ENCODE results near the gene SPTBN1.

The SPTBN1 gene

DNA sequence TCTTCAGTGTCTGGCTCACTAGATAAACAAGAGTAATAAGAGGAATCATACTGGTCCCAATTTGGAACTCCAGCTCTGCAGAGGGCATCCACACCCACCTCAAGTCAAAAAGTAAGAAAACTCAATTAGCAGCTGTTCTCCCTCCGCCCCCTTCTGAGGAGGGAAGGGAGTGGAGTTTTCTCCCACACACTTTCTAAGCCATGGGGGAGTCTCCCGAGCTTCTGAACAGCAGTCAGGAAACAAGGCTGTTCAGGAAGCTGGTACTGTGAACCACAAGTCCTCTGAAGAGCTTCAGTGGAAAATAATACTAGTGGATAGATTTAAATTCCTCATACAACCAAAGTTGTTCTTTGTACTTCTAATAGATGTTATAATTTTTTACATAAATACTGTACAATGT is 32.9 kb upstream of the SPTBN1 start:
- no peak for DNase-seq (ENCODE audit: low read depth, low spot score)
- in situ Hi-C loops (cut with HindIII; ENCODE audit: low sequenced_read_pairs) = no loop called here
- TF ChIP-seq, protein P1, sequence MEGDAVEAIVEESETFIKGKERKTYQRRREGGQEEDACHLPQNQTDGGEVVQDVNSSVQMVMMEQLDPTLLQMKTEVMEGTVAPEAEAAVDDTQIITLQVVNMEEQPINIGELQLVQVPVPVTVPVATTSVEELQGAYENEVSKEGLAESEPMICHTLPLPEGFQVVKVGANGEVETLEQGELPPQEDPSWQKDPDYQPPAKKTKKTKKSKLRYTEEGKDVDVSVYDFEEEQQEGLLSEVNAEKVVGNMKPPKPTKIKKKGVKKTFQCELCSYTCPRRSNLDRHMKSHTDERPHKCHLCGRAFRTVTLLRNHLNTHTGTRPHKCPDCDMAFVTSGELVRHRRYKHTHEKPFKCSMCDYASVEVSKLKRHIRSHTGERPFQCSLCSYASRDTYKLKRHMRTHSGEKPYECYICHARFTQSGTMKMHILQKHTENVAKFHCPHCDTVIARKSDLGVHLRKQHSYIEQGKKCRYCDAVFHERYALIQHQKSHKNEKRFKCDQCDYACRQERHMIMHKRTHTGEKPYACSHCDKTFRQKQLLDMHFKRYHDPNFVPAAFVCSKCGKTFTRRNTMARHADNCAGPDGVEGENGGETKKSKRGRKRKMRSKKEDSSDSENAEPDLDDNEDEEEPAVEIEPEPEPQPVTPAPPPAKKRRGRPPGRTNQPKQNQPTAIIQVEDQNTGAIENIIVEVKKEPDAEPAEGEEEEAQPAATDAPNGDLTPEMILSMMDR (IDR thresholded peaks at IDR 0.05; ENCODE audit: low read depth, low read length) = no peak
- H3K4me3 ChIP-seq (ENCODE audit: low read depth, low read length) = no peak overlapping the region

DNA sequence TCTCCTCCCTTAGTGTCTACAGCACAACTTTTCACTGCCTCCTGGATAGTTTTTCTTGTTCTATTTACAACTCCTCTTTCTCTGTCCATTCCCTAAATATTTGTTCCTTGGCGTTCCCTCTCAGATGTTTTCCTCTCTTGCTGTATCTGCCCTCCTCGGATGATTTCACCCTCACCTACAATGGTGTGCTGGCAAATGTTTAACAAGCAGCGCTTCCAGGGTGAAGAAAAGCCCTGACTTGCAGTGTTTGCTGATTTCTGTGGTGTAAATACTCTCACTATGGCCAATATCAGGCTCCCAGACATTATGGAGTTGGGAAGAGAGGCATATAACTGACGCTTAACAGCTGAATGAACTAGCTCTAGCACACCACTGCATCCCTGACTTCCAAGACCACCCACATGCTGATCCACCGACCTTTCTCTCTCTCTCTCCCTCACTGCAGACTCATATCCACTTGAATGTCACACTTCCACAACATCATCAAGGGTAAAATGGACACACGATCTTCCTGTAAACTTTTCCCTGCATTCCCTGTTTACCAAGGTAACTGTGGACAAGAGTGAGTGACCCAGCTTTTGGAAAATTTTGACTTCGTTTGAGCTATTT is 31.5 kb upstream of the SPTBN1 start:
- no peak overlapping the region for H3K4me3 ChIP-seq (ENCODE audit: low read depth, low read length)
- no peak for DNase-seq (ENCODE audit: low read depth, low spot score)
- TF ChIP-seq, protein P1 (IDR thresholded peaks at IDR 0.05; ENCODE audit: low read depth, low read length) = no peak
- in situ Hi-C loops (cut with HindIII; ENCODE audit: low sequenced_read_pairs) = no loop called here

DNA sequence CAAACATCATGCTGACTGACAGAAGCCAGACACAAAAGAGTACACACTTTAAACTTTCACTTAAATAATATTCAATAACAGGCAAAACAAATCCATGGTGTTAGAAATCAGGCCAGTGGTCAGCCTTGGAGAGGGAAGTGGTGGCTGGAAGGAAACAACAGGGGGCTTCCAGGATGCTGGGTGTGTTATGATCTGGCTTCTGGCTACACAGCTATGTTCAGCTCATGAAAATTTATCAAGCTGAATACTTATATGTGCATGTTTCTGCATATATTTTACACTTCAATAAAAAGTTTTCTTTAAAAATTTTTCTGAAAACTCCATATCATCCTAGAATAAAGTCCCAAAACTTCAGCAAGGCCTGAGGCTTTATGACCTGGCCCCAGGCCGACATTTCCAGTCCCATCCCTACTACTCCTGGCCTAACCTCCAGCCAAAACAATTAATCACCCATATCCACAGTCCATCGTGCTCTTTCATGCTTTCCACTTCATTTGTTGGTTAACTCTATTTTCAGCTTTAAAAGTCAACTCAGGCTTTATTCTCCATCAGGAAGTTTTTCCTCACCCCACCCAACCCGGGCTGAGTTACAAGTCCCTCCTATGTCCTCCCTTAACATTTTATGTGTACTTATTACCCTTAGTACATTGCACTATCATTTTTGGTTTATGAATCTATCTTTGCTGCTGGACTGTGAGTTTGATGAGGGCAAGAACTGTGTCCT is 27.9 kb upstream of the SPTBN1 start:
- H3K4me3 ChIP-seq (ENCODE audit: low read depth, low read length) = no peak overlapping the region
- in situ Hi-C loops (cut with HindIII; ENCODE audit: low sequenced_read_pairs) = no loop called here
- DNase-seq (ENCODE audit: low read depth, low spot score) = no peak

DNA sequence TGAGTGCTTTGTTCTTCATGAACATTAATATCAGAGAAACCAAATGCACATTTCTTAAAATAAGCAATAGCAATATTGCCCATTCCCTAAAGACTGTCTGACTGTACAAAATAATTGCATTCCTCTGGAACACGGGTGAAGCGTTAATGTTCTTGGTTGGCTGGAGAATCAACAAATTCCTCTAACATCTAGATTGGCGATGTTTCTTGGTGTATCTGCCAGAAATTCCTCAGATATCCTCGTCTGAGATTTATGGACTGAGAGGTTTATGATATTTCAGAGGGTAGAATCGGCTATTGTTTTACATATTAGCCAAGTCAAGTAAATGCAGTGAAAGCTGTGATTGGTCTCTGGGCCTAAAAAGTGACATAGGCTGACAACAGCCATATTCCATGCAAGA is 27.1 kb upstream of the SPTBN1 start:
- TF ChIP-seq, protein P1 (IDR thresholded peaks at IDR 0.05; ENCODE audit: low read depth, low read length) = no peak
- no peak overlapping the region for H3K4me3 ChIP-seq (ENCODE audit: low read depth, low read length)
- no peak for DNase-seq (ENCODE audit: low read depth, low spot score)
- in situ Hi-C loops (cut with HindIII; ENCODE audit: low sequenced_read_pairs) = no loop called here

More for the DNA sequence above, 27.9 kb upstream of the SPTBN1 start:
- TF ChIP-seq, protein P1 (IDR thresholded peaks at IDR 0.05; ENCODE audit: low read depth, low read length) = no peak

DNA sequence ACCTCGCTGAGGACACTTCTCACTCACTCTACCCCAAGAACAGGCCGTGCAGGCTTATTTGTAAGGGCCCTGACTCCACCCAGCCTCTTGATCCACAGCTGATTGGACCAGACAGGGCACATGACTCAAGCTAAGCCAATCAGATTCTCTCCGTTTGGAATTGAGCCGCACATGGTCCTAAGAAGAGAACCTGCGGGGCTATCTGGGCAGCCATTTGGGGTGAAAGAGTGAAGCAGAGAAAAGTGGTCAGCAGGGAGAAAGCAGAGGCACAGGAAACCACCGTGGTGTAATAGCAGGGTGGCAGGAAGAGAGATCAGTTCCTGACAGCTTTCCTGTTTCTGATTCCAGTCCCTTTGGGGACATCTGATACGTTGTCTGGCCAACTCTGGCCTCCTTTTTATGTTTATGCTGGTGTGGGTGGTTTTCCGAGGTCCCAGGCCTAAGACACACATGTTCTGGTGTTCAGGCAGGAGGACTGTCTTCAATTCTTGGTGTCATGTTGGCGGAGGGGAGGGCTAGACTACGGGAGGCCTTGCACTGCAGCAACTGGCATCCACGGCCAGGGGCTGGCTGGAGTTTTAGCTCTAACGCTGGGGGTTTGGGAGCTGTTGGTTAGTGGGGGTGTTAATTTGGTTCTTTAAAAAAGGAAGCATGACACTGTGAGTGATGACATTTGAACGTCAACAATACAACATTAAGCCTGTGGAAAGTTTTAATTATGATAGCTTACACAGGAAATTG is 26.1 kb upstream of the SPTBN1 start:
- TF ChIP-seq, protein P1 (IDR thresholded peaks at IDR 0.05; ENCODE audit: low read depth, low read length) = no peak
- DNase-seq (ENCODE audit: low read depth, low spot score) = no peak
- no peak overlapping the region for H3K4me3 ChIP-seq (ENCODE audit: low read depth, low read length)
- in situ Hi-C loops (cut with HindIII; ENCODE audit: low sequenced_read_pairs) = no loop called here

DNA sequence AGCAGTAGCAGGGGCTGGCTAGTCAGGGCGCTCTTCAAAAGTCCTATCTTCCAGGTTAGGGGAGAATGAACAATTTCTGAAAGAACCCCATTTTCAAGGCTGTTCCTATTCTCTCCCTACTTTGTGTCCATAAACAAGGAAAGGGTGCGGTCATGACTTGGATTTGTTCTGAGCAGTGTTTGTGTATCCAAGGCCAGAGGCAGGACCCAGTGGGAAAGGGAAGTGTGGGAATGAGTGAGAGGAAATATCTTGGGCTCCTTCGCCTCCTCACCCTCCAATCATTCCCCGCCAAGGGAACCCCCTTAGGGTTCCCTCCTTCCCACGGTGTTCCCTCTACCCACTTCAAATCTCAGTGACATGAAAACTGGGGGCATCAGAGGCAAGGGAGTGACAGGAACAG is 25.5 kb upstream of the SPTBN1 start:
- TF ChIP-seq, protein P1 (IDR thresholded peaks at IDR 0.05; ENCODE audit: low read depth, low read length) = no peak
- DNase-seq (ENCODE audit: low read depth, low spot score) = no peak
- no peak overlapping the region for H3K4me3 ChIP-seq (ENCODE audit: low read depth, low read length)
- in situ Hi-C loops (cut with HindIII; ENCODE audit: low sequenced_read_pairs) = no loop called here

Measured in astrocyte of the spinal cord (primary cell).